Measurements from ENCODE around the gene UBE4A. TPM values are rescaled to one million over a fixed set of nuclear protein-coding genes. Genes with fewer than 3 reads are reported as not detected.

Gene UBE4A
- total RNA-seq, 4 donors from 2014 or later = 40.3 to 46.1 (median 44.4) TPM

DNA sequence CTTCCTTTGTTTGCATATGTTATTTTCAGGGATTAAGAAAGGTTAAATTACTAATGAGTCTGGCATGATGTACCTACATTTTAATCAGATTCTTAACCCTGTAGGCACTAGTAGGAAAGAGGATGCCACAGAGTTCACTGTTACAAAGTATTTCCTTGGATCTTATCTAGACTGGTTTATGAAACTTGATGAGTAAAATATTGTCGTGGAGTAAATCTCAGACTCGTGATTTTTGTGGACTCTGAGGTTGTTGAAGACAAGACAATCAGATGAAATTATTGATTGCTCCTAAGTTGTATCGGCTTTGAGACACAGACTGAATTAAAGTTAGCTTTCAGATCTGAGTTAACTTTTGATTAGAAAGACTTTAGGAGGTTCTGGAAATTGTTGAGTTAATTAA lies 82.9 kb downstream of the UBE4A start:
- intact Hi-C loops (cut with DNase I; ENCODE audit: low total_unique reads) = no loop called here
- no peak overlapping the region for H3K4me3 ChIP-seq (ENCODE audit: low read depth, poor library complexity, severe bottlenecking)
- DNase-seq (ENCODE audit: low spot score in 2 of 2) = no peak
- no peak for TF ChIP-seq CTCF (IDR thresholded peaks at IDR 0.05)
- no peak for TF ChIP-seq POLR2A (IDR thresholded peaks at IDR 0.05)
- WGBS, 2 donors = 60 to 61% methylated on average over 3 of the region's 3 CpGs

DNA sequence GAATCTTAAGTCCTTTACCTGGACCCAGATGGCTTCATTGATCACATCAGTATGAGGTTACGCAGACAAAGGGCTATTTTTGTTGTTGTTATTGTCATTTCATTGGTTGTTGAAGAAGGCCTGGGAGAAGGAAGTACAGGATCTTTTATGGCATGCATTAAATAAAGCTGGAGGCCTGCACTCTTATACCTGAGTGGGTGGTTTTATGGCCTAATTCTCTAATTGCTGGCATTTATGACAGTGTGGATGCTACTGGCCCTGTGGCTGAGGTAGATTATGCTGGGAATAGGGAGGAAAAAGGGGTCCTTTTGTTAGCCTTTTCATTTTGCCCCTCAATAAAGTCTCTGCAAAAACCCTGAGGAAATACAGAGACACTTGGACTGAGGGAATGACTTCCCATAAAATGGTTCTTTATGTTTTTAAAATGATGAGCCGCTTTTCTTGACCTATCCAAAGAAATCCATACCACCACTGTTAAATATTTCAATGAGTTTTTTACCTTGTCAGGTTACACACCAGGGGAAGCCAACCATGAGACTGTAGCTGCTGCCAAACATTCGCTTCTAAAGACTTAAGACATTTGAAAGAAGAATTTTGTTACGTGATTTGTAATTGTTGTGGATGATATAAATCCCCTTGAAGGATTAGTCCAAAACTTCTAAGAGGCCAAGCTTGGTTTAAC lies 83.6 kb downstream of the UBE4A start:
- DNase-seq (ENCODE audit: low spot score in 2 of 2) = no peak
- WGBS, 2 donors = 83 to 86% methylated on average over 4 of the region's 4 CpGs
- no peak for TF ChIP-seq CTCF (IDR thresholded peaks at IDR 0.05)
- TF ChIP-seq POLR2A (IDR thresholded peaks at IDR 0.05) = no peak
- no peak overlapping the region for H3K4me3 ChIP-seq (ENCODE audit: low read depth, poor library complexity, severe bottlenecking)
- intact Hi-C loops (cut with DNase I; ENCODE audit: low total_unique reads) = no loop called here

DNA sequence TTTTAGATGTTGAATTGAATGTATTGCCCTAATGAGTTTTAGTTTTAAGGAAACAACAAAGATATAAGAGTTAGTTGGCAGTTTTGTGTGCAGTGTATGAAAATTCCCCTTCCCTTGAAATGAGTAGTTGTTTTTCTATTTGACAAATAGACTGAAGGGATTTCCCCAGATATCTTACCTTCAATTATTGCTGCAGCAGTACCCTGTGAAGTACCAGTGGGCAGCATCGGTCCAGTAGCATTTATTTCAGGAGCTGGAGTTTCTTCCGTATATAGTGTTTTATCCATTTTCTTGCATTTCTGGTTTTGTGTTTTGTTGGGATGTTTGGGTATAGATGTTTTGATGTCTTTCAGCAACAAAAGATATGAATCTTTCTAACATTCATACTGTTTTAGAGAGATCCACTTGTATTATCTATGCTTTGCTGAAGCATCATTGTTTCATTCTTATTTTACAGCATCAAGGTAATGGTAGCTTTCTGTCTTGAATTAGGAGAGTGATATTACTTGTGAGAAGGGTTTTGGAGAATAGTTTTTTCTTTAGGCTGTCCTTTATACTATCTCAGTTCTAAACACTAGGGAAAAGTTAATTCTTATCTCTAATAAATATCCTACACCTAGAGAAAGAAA lies 84.3 kb downstream of the UBE4A start:
- intact Hi-C loops (cut with DNase I; ENCODE audit: low total_unique reads) = no loop called here
- H3K4me3 ChIP-seq (ENCODE audit: low read depth, poor library complexity, severe bottlenecking) = no peak overlapping the region
- 79 to 80% methylated on average over 2 of the region's 2 CpGs for WGBS, 2 donors
- DNase-seq (ENCODE audit: low spot score in 2 of 2) = no peak
- TF ChIP-seq POLR2A (IDR thresholded peaks at IDR 0.05) (no peak), CTCF (IDR thresholded peaks at IDR 0.05) (no peak)

DNA sequence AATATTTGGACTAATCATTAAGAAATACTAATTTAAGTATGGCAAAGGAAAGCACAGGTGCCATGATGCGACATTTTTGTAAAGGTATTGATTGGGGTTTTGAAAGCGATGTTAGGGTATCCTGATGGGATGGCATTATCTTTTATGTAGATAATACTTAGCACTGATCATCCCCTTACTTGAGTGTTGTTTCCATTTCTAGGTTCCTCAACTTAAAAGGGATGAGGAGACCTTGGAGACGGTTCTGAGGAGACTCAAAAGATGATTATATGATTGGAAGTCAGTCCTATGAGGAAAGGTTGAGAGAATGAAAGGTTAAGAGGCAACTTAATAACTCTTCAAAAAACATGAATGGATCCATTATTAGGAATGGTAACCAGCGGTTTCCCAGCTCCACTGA lies 88.0 kb downstream of the UBE4A start:
- H3K4me3 ChIP-seq (ENCODE audit: low read depth, poor library complexity, severe bottlenecking) = no peak overlapping the region
- no peak for TF ChIP-seq POLR2A (IDR thresholded peaks at IDR 0.05)
- TF ChIP-seq CTCF (IDR thresholded peaks at IDR 0.05) = no peak
- intact Hi-C loops (cut with DNase I; ENCODE audit: low total_unique reads) = no loop called here
- WGBS, 2 donors = 92 to 95% methylated on average over 4 of the region's 4 CpGs
- DNase-seq (ENCODE audit: low spot score in 2 of 2) = no peak

GRCh38 chr11:118448294-118448693 lies 88.9 kb downstream of the UBE4A start:
- no peak for DNase-seq (ENCODE audit: low spot score in 2 of 2)
- intact Hi-C loops (cut with DNase I; ENCODE audit: low total_unique reads) = no loop called here
- H3K4me3 ChIP-seq (ENCODE audit: low read depth, poor library complexity, severe bottlenecking) = no peak overlapping the region
- TF ChIP-seq POLR2A (IDR thresholded peaks at IDR 0.05) = no peak

Other genes starting within 250 kb of the UBE4A start
- gene SCN4B, start 206.8 kb upstream of the UBE4A start, total RNA-seq = 1 to 10 TPM in 3 of 4 donors, under 1 TPM in 1; 0.25 to 4.0 (median 1.9) TPM
- gene SCN2B, start 183.0 kb upstream of the UBE4A start, total RNA-seq = under 1 TPM in 1 of 4 donors, not detected in 3; 0.06 TPM
- 1 to 10 TPM in 1 of 4 donors, under 1 TPM in 3; 0.42 to 3.0 (median 0.61) TPM for gene JAML, start 134.6 kb upstream of the UBE4A start, total RNA-seq
- gene MPZL3, start 107.2 kb upstream of the UBE4A start, total RNA-seq = 100 to 1,000 TPM in 1 of 4 donors, 10 to 100 TPM in 3; 55.9 to 120 (median 91.2) TPM
- 10 to 100 TPM; 46.0 to 59.9 (median 53.5) TPM for gene MPZL2, start 95.3 kb upstream of the UBE4A start, total RNA-seq
- gene CD3E, start 54.9 kb upstream of the UBE4A start, total RNA-seq = under 1 TPM in 3 of 4 donors, not detected in 1; 0.36 to 0.52 (median 0.46) TPM
- 1 to 10 TPM in 1 of 4 donors, under 1 TPM in 2, not detected in 1; 0.44 to 5.8 (median 0.46) TPM for gene CD3D, start 16.9 kb upstream of the UBE4A start, total RNA-seq
- under 1 TPM; 0.12 to 0.59 (median 0.37) TPM for gene CD3G, start 15.3 kb upstream of the UBE4A start, total RNA-seq
- 10 to 100 TPM; 26.7 to 83.6 (median 44.8) TPM for gene ATP5MG, start 42.0 kb downstream of the UBE4A start, total RNA-seq
- 10 to 100 TPM; 57.8 to 94.6 (median 63.6) TPM for gene KMT2A, start 76.9 kb downstream of the UBE4A start, total RNA-seq
- under 1 TPM in 2 of 4 donors, not detected in 2; 0.27 to 0.42 TPM for gene TTC36, start 167.9 kb downstream of the UBE4A start, total RNA-seq
- gene TMEM25, start 171.6 kb downstream of the UBE4A start, total RNA-seq = 10 to 100 TPM; 18.8 to 22.8 (median 21.0) TPM
- gene IFT46, start 206.3 kb downstream of the UBE4A start, total RNA-seq = 10 to 100 TPM; 14.7 to 20.1 (median 16.1) TPM
- gene ARCN1, start 212.8 kb downstream of the UBE4A start, total RNA-seq = 10 to 100 TPM; 61.4 to 81.2 (median 70.7) TPM
- gene PHLDB1, start 248.0 kb downstream of the UBE4A start, total RNA-seq = 10 to 100 TPM; 51.9 to 77.4 (median 70.2) TPM

All from lower leg skin (tissue), 4 donors.